GM18519 (cell line): ENCODE data around the gene ZNF423.

Source experiments
- ATAC-seq: cut with Tn5 transposase; IDR thresholded peaks from one replicate; pipeline ENCODE4 v1.9.1; 2021; ENCODE audit warnings: mild to moderate bottlenecking, moderate library complexity; ENCODE audit not compliant: unreplicated experiment, low FRiP score

ZNF423 gene

DNA sequence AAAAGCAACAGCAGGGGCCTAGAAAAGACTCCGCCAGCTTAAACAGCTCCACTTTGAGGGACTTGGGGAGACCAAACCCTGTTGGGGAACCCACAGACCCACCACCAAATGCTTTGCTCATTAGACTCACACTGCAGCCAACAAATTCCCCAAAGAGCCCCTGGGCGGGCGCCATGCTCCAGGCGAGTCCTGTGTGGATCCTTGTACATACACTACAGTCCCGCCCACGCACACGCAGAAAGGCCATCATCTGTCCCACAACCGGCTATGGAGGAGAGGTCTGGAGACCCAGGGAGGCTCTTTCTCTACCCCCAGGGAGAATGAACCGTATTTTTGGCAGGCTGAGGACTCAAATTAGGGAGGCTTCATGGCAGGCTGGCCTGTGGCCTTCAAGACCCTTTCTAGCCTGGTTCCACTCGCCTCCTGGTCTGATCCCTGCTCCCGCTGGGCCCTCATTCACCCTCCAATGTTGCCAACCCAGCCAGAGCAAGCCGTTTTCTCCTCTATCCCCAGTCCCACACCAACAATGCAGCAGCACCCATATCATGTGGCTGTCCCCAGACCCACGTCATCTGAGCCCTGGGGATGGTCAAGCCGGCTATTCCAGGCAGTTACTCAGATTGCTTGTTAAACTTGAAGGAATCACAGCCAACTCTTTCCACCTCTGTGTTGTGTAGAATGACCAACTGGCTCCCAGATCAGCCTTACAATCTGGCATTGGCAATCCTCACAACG lies 27.2 kb downstream of the ZNF423 start:
- no peak for ATAC-seq

GRCh38 chr16:49827805-49828438 lies 28.0 kb downstream of the ZNF423 start:
- no peak for ATAC-seq

DNA sequence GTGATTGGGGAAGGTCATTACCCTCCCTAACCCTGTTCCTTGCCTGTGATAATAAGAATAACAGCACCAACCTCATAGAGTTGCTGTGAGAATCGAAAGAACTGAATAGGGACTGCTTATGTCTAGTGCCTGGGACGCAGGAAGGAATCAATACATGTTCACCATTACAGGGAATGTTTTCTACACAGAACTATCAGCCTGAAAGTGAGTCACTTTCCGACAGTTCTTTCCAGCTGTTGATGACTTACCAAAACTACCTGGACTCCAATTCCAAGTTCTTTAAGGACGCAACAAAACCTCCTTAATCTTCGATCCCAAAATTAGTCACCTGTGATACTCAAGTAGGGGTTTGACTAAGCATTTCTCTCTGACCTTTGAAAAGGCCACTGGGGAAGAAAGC lies 29.4 kb downstream of the ZNF423 start:
- ATAC-seq: no peak

- ATAC-seq: no peak
Observed at GRCh38 chr16:49825041-49825440, 30.9 kb downstream of the ZNF423 start.

GRCh38 chr16:49824593-49824992 lies 31.3 kb downstream of the ZNF423 start:
- no peak for ATAC-seq

DNA sequence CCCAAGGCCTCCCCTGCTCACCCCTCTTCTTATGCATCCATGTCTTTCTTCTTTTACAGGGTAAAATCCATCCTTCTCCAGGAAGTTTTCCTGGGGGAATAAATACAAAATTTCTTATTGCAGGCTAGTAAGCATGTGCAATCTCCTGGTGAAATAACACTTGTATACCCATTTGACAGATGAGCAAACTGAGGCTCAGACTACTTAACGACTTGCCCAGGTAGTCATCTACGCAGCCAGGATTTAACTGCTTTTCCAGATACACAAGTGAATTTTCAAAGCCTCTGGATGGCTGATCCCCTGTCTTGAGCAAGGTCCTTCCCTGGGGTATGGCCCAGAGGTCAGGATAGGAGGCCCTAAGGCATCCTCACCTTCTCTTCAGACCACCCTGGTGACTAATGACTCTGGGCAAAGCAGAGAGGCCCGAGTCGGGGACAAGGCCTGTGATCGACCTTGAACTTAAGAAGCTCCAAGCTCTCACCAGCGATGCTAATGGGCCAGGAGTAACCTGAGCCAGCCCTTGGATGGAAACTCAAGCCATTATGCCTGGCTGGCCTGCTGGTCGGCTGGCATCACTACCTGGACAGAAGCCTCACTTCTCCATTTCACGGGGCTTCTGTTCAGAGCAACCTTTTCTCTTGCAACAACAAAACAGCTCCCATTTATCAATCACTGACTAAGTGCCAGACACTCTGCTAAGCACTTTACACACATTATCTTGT lies 33.1 kb downstream of the ZNF423 start:
- no peak for ATAC-seq

- no peak for ATAC-seq
Observed at GRCh38 chr16:49821614-49822282, 34.2 kb downstream of the ZNF423 start.

DNA sequence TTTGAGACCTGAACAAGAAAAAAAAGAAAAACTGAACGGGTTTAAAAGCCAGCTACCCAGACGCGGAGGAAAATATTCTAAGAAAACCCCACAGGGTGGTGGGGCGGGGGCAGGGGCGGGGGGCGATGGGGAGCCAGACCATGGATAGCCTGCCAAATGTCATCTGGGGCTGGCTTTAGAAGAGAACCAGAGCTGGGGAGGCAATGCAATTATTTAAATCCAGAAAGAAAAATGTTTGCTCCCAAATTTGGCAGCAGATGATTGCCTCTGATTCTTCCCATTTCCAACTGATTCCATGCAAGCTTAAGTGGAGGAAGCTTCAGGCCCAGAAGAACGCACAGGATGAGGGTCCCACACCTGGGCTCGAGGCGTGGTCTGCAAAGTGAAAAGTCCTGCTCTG lies 34.8 kb downstream of the ZNF423 start:
- ATAC-seq: no peak

- ATAC-seq: no peak
Observed at GRCh38 chr16:49817754-49818507, 38.0 kb downstream of the ZNF423 start.

DNA sequence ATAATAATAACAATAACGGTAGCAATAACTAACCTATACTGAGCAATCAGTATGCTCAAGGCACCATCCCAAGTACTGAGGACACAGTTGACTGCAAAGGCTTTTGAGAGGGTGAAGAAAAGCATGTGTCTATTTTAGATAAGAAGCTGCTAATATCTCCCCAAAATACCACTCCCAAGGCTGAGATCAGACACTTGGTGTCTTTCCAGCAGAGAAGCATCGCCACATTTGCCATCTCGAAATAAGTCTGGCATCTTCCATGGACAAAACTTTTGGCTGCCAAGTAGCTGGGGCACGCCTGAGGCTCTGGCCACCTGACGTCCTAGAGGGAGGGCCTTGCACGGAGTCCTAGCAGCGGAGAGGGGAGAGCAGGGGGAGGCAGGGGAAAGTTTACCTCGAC lies 39.0 kb downstream of the ZNF423 start:
- no peak for ATAC-seq

DNA sequence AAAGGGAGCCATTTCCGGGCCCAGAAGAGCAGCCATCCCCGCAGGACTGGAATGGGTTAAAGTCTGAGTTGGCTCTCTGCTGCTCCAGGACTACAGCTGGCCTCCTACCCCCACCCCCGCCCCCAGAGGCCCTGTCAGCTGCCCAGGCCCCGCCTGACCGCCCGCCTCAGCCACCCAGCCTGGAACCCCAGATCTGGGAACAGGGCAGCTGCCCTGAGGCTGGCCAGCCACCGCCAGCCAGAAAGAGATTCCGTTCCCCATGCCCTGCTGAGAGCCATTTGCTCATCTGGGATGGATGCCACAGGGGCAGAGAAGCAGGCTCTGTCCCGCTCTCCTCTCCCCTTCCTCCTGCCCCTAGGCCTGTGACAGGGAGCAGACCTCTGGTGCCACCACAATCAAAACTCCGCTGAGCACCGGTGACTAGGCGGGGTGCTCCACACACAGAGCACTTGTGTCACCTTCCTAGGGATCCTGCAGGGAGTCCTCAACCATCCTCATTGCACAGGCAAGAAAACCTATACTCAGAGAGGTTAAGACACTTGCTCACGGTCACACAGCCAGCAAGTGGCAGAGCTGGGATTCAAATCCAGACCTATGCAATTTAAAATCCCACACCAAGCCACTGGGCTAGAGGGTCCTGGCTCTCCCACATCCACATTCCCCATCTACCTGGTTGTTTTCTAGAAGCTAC lies 44.1 kb downstream of the ZNF423 start:
- ATAC-seq: no peak

DNA sequence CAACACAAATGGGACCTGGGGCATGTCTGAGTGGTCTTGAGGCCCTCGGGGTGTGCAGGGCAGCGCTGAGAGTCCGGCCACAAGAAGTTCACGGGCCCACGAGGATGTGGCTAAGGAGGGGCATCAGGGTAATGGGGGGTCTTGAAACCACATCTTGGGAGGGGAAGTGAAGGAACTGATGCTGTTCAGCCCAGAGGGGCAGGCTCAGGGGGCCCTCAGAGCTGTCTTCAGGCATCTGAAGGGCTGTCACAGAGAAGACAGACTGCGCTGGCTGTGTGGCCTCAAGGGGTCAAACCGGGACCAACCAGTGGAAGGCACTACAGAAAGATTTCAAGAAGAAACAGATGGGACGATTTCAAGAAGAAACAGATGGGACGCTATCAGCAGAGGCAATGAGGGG lies 45.1 kb downstream of the ZNF423 start:
- no peak for ATAC-seq

GRCh38 chr16:49809561-49809960 lies 46.4 kb downstream of the ZNF423 start:
- ATAC-seq: no peak

DNA sequence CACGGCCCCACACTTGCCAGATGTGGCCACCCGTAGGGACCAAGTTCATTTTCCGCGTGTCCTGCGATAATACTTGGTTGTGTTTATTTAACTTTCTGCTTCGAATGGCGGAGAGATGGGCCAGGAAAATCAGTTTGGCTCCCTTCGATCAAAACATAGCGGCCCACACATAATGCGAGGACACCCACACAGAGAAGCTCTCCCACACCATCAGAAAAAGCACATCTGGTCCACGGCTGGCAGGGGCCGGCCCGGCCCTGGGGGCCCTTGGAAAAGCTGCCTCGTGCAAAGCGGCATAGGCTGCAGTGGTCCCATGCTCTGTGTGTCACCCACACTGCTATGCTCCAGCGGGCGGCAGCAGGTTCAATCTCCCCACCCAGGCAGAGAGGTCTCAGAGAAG lies 46.9 kb downstream of the ZNF423 start:
- ATAC-seq: no peak

- no peak for ATAC-seq
Observed at GRCh38 chr16:49806446-49806845, 49.5 kb downstream of the ZNF423 start.

GRCh38 chr16:49801290-49801689 lies 54.6 kb downstream of the ZNF423 start:
- ATAC-seq: no peak

GRCh38 chr16:49800876-49801275 lies 55.0 kb downstream of the ZNF423 start:
- no peak for ATAC-seq

DNA sequence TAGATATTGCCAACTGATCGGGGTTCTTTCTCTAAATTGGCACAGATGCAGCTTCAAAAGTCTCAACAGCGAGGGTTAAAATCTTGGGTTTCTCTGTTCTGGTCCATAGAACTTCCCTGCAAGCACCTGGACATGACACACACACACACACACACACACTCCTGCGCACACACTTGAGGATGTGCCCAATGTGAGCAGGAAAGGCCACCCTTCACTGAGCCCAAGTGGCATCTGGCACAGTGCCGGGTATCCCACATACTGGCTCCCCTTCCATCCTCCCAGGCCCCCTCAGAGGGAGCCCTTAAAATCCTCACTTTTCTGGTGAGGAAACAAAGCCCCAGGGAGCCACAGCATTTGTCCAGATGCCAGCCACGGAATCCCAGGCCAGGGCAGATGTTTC lies 55.5 kb downstream of the ZNF423 start:
- no peak for ATAC-seq

- ATAC-seq: no peak
Observed at GRCh38 chr16:49799172-49799571, 56.7 kb downstream of the ZNF423 start.

DNA sequence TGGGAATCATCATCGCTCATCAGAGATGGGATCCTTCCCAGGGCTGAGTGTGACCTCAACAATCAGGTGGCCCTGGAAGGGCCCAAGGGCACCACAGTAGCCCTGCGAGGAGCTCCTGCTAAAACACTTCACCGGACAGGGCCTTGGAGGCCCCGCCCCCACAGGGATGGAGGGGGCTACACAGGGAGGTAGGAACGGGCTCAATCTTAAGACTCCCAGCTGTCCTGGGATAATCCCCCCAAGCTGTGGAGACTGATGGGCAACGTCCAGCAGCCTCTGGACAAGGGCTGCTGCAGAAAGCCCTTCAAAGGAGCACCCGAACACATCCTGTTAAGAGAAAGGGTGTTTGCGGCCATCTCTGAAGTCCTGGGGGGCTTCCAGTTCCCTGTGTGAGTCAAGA lies 60.4 kb downstream of the ZNF423 start:
- ATAC-seq: no peak
